Mesenchymal stem cell (in vitro differentiated cells and primary cell): Measurements from ENCODE around the gene GVQW3.

ENCODE experiments used
- DNase-seq: peaks from one replicate; pipeline ENCODE4 v3.0.0-alpha.2; 2013
- H2AFZ ChIP-seq: one replicate; pipeline ENCODE4 v1.6.1; 2013; ENCODE audit warnings: low read depth, mild to moderate bottlenecking, control low read depth, inconsistent platforms, low read length, moderate library complexity
- H2AK5ac ChIP-seq: 2 replicates; pipeline ENCODE4 v1.6.1; 2013; ENCODE audit warnings: low read length, moderate library complexity, mild to moderate bottlenecking, inconsistent platforms; ENCODE audit not compliant: severe bottlenecking
- H2BK120ac ChIP-seq: one replicate; pipeline ENCODE4 v1.6.1; 2013; ENCODE audit warnings: low read depth, mild to moderate bottlenecking, inconsistent platforms, low read length, moderate library complexity
- H2BK12ac ChIP-seq, 2 experiments: one replicate each; pipeline ENCODE4 v1.6.1; 2013; ENCODE audit warnings: inconsistent platforms in 2 of 2, low read length in 2 of 2, mild to moderate bottlenecking in 2 of 2, moderate library complexity in 2 of 2, control low read depth in 1 of 2
- H2BK15ac ChIP-seq: one replicate; pipeline ENCODE4 v1.6.1; 2013; ENCODE audit warnings: mild to moderate bottlenecking, low read depth, inconsistent platforms; ENCODE audit not compliant: poor library complexity, severe bottlenecking
- H2BK5ac ChIP-seq: 2 replicates; pipeline ENCODE4 v1.6.1; 2013; ENCODE audit warnings: low read depth, mild to moderate bottlenecking, low read length, control low read depth, inconsistent platforms; ENCODE audit not compliant: poor library complexity, severe bottlenecking
- H3K14ac ChIP-seq, 2 experiments: one replicate each; pipeline ENCODE4 v1.6.1; 2013; ENCODE audit warnings: inconsistent platforms in 2 of 2, low read length in 2 of 2, control low read depth in 1 of 2, mild to moderate bottlenecking in 1 of 2, moderate library complexity in 1 of 2
- H3K18ac ChIP-seq, 2 experiments: one replicate each; pipeline ENCODE4 v1.6.1; 2013; ENCODE audit warnings: inconsistent platforms in 2 of 2, low read length in 2 of 2, control low read depth in 1 of 2, low read depth in 1 of 2, mild to moderate bottlenecking in 1 of 2
- H3K23ac ChIP-seq, 2 experiments: one replicate each; pipeline ENCODE4 v1.6.1; 2013; ENCODE audit warnings: inconsistent platforms in 2 of 2, low read length in 2 of 2, mild to moderate bottlenecking in 2 of 2, moderate library complexity in 2 of 2, control low read depth in 1 of 2
- H3K27ac ChIP-seq: 2 replicates; pipeline ENCODE4 v1.5.1; 2013; ENCODE audit warnings: mild to moderate bottlenecking, moderate library complexity, low read length, control low read depth, inconsistent platforms; ENCODE audit not compliant: poor library complexity, severe bottlenecking
- H3K27me3 ChIP-seq, 2 experiments: 2 replicates each; pipeline versions ENCODE4 v1.6.1 to v1.7.0; 2013; ENCODE audit warnings: low read length in 2 of 2, mild to moderate bottlenecking in 2 of 2, moderate library complexity in 2 of 2, control low read depth in 1 of 2, inconsistent platforms in 1 of 2; ENCODE audit not compliant: control insufficient read depth in 1 of 2, insufficient read depth in 1 of 2
- H3K36me3 ChIP-seq, 2 experiments: 2 replicates each; pipeline versions ENCODE4 v1.6.1 to v1.7.0; 2013; ENCODE audit warnings: low read length in 2 of 2, control low read depth in 1 of 2, inconsistent platforms in 1 of 2, low read depth in 1 of 2, mild to moderate bottlenecking in 1 of 2; ENCODE audit not compliant: insufficient read depth in 2 of 2, control insufficient read depth in 1 of 2
- H3K4ac ChIP-seq, 2 experiments: one replicate each; pipeline ENCODE4 v1.6.1; 2013; ENCODE audit warnings: inconsistent platforms in 2 of 2, low read length in 2 of 2, mild to moderate bottlenecking in 2 of 2, moderate library complexity in 2 of 2, control low read depth in 1 of 2, low read depth in 1 of 2
- H3K4me1 ChIP-seq: 2 replicates; pipeline ENCODE4 v1.6.1; 2013; ENCODE audit warnings: low read depth, low read length, control low read depth; ENCODE audit not compliant: control insufficient read depth, insufficient read depth
- H3K4me2 ChIP-seq: 2 replicates; pipeline ENCODE4 v1.6.1; 2013; ENCODE audit warnings: low read length, mild to moderate bottlenecking, inconsistent platforms; ENCODE audit not compliant: poor library complexity, severe bottlenecking
- H3K4me3 ChIP-seq, 2 experiments: 2 replicates each; pipeline versions ENCODE4 v1.5.1 to v1.7.0; 2013; ENCODE audit warnings: low read length in 2 of 2, mild to moderate bottlenecking in 2 of 2, control low read depth in 1 of 2, low read depth in 1 of 2; ENCODE audit not compliant: insufficient read depth in 1 of 2
- H3K79me1 ChIP-seq: replicated peaks from 2 replicates; pipeline ENCODE4 v1.6.1; 2013; ENCODE audit warnings: mild to moderate bottlenecking, control low read depth, low read length, inconsistent platforms; ENCODE audit not compliant: poor library complexity, severe bottlenecking
- H3K9ac ChIP-seq: 2 replicates; pipeline ENCODE4 v1.7.0; 2013; ENCODE audit warnings: mild to moderate bottlenecking, low read length, moderate library complexity
- H3K9me3 ChIP-seq: 2 replicates; pipeline ENCODE4 v1.7.0; 2013; ENCODE audit warnings: mild to moderate bottlenecking, low read length; ENCODE audit not compliant: control insufficient read depth
- H4K8ac ChIP-seq: one replicate; pipeline ENCODE4 v1.6.1; 2013; ENCODE audit warnings: inconsistent platforms, mild to moderate bottlenecking, low read length, moderate library complexity
- H4K91ac ChIP-seq: one replicate; pipeline ENCODE4 v1.6.1; 2013; ENCODE audit warnings: mild to moderate bottlenecking, low read length, inconsistent platforms
- WGBS: methylation state at CpG from one replicate; pipeline ENCODE4 v1.1.7; 2013; ENCODE audit warnings: mixed read lengths; 5-methylcytosine and 5-hydroxymethylcytosine counted together

The GVQW3 gene

DNA sequence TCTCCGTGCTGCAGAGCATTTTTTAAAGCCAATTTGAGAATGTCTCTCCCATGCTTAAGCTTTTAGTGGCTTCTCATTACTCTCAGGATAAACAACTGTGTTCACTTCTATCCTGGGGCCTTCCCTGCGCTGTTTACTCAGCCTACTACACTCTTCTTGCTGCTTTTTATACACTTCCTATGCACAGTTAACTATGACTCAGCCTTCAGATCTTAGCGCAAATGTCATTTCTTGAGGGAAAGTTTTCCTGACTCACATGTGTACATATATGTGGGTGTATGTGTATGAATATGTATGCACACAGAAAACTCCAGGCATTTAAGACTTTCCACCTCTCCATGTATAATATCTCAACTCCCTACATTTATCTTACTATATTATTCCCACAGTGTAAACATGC, 10.0 kb upstream of the GVQW3 start:
- no peak overlapping the region for H3K14ac ChIP-seq
- no peak overlapping the region for H3K18ac ChIP-seq
- no peak overlapping the region for H2BK15ac ChIP-seq
- no peak overlapping the region for H3K23ac ChIP-seq
- no peak overlapping the region for H2BK120ac ChIP-seq
- DNase-seq: peak; percentile 93
- H3K9me3 ChIP-seq: no peaks in the 10 kb centered on the region
- H3K27ac ChIP-seq: peak overlapping the region; percentile 22
- 1% methylated on average over 2 of the region's 3 CpGs for WGBS
- H3K9ac ChIP-seq: peak overlapping the region; percentile 53
- H3K79me1 ChIP-seq: peaks cover 23% of the 10 kb centered on the region
- H3K4ac ChIP-seq: no peak overlapping the region
- no peak overlapping the region for H4K8ac ChIP-seq
- H3K4me2 ChIP-seq: no peak overlapping the region
- no peak overlapping the region for H2AFZ ChIP-seq
- H3K4me1 ChIP-seq: no peaks in the 10 kb centered on the region
- no peak overlapping the region for H4K91ac ChIP-seq
- no peak overlapping the region for H2BK12ac ChIP-seq
- H2AK5ac ChIP-seq: no peak overlapping the region
- H3K36me3 ChIP-seq: no peaks in the 10 kb centered on the region
- H2BK5ac ChIP-seq: no peak overlapping the region
- peak overlapping the region in 1 of 2 experiments; percentile 13 for H3K4me3 ChIP-seq
- no peaks in the 10 kb centered on the region for H3K27me3 ChIP-seq

DNA sequence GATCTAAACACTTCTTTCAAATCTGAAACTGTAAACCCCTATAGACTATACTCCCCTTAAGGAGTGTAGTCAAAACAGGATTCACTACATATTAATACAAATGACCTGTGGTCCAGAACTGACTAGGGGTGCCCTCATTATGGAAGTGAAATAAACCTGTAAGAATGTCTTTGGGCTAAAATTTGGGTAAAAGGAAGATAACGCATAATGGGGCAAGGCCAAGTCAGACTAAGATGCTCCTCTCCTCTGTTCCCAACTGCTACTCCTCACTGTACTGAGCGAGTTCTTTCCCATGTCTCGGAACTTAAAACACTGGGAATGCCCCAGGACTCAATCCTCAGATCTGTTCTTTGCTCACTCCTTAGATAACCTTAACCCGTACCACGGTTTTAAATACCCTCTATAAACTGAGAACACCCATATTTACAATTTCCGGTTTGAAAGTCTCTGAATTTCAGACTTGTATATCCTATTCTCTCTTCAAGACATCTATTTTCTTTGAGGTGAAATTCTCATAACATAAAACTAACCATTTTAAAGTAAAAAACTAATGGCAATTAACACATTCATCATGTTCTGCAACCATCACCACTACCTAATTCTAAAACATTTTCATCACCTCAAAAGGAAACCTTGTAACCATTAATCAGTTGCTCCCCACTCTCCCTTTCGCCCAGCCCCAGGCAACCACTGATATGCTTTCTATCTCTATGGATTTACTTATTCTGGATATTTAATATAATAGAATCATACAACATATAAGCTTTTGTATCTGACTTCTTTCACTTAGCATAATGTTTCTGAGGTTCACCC, 4.2 kb upstream of the GVQW3 start:
- no peak overlapping the region for H2BK15ac ChIP-seq
- H3K27me3 ChIP-seq: no peaks in the 10 kb centered on the region
- no peak overlapping the region for H2BK5ac ChIP-seq
- H3K9ac ChIP-seq: no peak overlapping the region
- H3K4me2 ChIP-seq: no peak overlapping the region
- no peak overlapping the region for H3K14ac ChIP-seq
- H2AFZ ChIP-seq: no peak overlapping the region
- H2AK5ac ChIP-seq: no peak overlapping the region
- H3K4me1 ChIP-seq: peaks cover 5% of the 10 kb centered on the region
- no peaks in the 10 kb centered on the region for H3K36me3 ChIP-seq
- H4K91ac ChIP-seq: no peak overlapping the region
- no peak overlapping the region for H2BK120ac ChIP-seq
- H3K27ac ChIP-seq: no peak overlapping the region
- H3K23ac ChIP-seq: no peak overlapping the region
- H3K18ac ChIP-seq: no peak overlapping the region
- no peak overlapping the region for H4K8ac ChIP-seq
- no peak for DNase-seq
- WGBS: 94% methylated on average over 6 of the region's 7 CpGs
- no peaks in the 10 kb centered on the region for H3K9me3 ChIP-seq
- no peak overlapping the region for H3K4ac ChIP-seq
- peaks cover 22% of the 10 kb centered on the region for H3K79me1 ChIP-seq
- H3K4me3 ChIP-seq: no peak overlapping the region
- H2BK12ac ChIP-seq: no peak overlapping the region

DNA sequence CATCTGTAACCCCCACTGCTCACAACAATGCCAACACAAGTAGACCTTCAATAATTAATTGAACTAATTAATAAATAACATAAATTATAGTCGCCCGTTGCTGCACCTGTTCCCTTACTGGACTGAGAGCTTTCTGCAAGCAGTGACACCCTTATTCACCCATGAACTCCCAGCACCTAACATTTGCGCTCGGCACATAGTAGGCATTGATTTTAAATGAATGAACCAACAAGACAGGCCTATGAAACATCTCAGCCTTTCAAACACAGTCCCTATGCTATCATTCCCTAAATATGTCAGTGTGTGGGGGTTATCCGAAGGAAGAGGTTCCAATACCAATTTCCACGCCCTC, 1.3 kb upstream of the GVQW3 start:
- Histone ChIP-seq H3K4me3 (peak overlapping the region; percentile 93 to 95), H2AK5ac (no peak overlapping the region), H3K18ac (no peak overlapping the region), H3K9me3 (no peaks in the 10 kb centered on the region), H3K4ac (no peak overlapping the region), H3K4me1 (peaks cover 10% of the 10 kb centered on the region), H4K91ac (no peak overlapping the region), H3K23ac (no peak overlapping the region), H3K4me2 (peak overlapping the region; percentile 83), H3K9ac (peak overlapping the region; percentile 90), H3K27ac (no peak overlapping the region), H2BK5ac (no peak overlapping the region), H2AFZ (no peak overlapping the region), H2BK15ac (no peak overlapping the region), H3K36me3 (peaks cover 0 to 4% of the 10 kb centered on the region in 2 experiments), H4K8ac (no peak overlapping the region), H2BK12ac (no peak overlapping the region), H3K79me1 (peaks cover 26% of the 10 kb centered on the region), H3K14ac (no peak overlapping the region), H2BK120ac (no peak overlapping the region), H3K27me3 (no peaks in the 10 kb centered on the region)
- no peak for DNase-seq
- WGBS: 62% methylated on average over 6 of the region's 6 CpGs

DNA sequence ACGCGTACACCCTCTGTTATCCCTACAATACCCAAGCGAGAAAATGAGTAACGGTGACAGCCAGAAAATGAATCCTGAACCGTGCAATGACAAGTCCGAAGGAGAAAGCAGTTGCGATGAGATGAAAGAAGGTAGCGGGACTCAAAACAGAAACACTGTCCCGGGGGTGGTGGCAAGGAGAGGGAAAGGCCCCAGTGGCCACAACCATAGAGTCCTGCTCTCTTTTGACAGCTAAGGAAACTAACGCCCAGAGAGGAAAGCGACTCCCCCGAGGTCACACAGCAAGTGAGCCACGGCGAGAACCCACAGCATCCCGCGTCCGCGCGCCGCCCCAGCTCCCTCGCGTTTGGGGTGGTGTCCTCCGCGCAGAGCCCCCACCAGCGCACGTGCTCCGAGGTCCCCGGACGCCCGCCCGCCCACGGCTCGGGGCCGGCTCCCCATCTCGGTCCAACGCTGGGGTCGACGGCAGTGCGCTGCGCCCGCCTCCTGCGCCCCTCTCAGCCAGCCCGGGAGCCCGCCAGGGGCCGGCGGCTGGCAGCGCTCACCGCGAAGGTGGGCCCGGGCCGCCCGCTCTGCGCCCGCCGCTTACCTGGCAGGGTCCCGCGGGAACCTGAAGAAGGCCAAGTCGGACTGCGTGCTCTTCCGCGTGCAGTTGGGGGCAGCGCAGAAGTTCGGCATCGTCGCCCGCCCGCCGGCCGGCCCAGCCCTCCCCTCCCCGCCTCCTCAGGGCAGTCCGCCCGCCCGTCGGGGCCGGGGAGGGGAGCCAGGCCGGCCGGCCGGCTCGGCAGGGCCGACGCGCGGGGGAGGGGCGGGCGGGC, 755 bp upstream of the GVQW3 start:
- Histone ChIP-seq H3K14ac (peak overlapping the region in 1 of 2 experiments; percentile 97), H3K4me3 (peak overlapping the region; percentile 93 to 95), H3K23ac (peak overlapping the region in 1 of 2 experiments; percentile 46), H3K79me1 (peaks cover 23% of the 10 kb centered on the region), H2BK120ac (peak overlapping the region; percentile 73), H3K9ac (peak overlapping the region; percentile 90), H3K9me3 (no peaks in the 10 kb centered on the region), H3K18ac (peak overlapping the region; percentile 72 to 89), H3K36me3 (peaks cover 0 to 7% of the 10 kb centered on the region in 2 experiments), H2BK5ac (peak overlapping the region; percentile 51), H3K27ac (no peak overlapping the region), H3K4me1 (peaks cover 10% of the 10 kb centered on the region), H2AFZ (no peak overlapping the region), H2AK5ac (no peak overlapping the region), H4K91ac (peak overlapping the region; percentile 60), H4K8ac (peak overlapping the region; percentile 53), H3K27me3 (no peaks in the 10 kb centered on the region), H2BK12ac (peak overlapping the region in 1 of 2 experiments; percentile 54), H3K4me2 (peak overlapping the region; percentile 83), H3K4ac (peak overlapping the region; percentile 75 to 88), H2BK15ac (peak overlapping the region; percentile 20)
- 3% methylated on average over 29 of the region's 85 CpGs for WGBS
- DNase-seq: peak; percentile 42
